NOMO-1 (cell line): ENCODE results near the gene ATG9B.
"Not testable (repeated sequence)": the region's sequence is repeated elsewhere in the genome, so short reads cannot be mapped to it uniquely, and the experiment has no call there.

Experiments
- DNase-seq, 2 experiments: peaks; one replicate each; lab custom pipeline; 2025; ENCODE audit not compliant: unreplicated experiment in 2 of 2; lab: John Stamatoyannopoulos, UW

ATG9B gene

DNA sequence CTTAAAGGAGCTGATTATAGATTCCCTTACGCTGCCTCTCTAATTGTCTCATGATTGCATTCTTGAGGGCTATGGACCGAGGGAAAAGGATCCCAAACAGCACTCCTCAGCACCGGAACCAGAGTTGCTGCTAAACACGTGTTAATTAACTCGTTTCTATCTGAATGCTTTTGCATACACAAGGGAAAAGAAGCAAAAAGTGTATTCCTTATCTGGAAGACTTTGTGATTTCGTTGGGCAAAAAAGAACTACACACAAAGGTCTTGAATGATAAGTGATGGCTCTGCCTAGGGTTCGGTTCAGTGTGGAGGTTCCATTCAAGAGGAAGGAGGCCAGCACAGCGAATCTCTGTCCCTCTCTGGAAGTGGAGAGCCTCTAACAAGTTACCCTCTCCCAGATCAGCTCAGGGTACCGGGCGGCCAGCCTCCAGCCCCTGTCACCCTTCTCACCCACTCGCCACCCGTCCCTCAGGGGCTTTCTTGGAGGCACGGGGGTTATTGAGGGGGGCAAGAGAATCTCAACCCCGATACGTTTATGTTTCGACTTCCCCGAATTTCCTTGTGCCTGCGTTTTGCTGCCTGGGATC, 34.6 kb upstream of the ATG9B start:
- no peak for DNase-seq

- DNase-seq: peak; percentile 89 to 92
Measured at GRCh38 chr7:151057989-151058780, 33.9 kb upstream of the ATG9B start.

DNA sequence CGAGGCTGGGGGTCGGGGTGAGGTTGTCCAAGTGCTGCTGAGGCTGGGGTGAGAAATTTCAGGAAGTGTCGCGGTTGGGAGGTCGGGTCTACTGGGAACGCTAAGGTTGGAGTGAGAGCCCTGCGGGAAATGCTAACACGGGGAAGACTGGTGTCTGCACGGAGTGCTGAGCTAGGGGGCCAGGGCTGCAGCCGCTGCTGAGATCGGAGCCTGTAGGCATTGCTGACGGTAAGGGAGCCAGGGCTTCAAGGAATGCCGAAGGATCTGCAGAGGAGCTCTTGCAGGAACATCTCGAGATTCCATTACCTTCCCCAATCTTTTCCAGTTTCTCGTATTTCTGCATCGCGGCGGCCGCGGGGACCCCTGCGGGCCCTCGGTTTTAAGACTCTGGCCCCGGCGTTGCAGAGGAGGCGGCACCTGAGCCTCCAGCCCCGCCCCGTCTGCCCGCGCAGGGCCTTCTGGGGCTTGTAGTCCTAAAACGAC, 33.3 kb upstream of the ATG9B start, which contains the start of gene CDK5:
Gene CDK5, minus strand, starts transcription at position 392 of the 483 bp plus-strand sequence. Its CDS starts 49 bp downstream, at position 343.
- DNase-seq: no peak

GRCh38 chr7:151056666-151057505, 32.6 kb upstream of the ATG9B start:
- DNase-seq: no peak

DNA sequence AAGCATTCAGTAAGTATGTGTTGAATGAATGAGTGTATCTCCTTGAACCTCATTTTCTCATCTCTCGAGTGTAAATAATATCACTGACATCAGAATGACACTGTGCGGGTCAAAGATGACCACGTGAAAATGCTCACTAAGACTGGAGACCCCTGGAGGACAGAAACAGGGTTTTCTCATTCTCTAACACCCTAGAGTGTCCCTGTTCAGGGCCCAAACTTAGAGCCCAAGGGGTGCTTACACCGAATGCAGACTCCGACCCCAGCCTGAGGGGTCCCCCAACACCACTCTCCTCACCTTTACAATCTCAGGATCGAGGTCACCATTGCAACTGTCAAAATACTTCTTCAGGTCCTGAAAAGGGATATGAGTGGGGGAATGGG, 32.0 kb upstream of the ATG9B start:
- DNase-seq: no peak

DNA sequence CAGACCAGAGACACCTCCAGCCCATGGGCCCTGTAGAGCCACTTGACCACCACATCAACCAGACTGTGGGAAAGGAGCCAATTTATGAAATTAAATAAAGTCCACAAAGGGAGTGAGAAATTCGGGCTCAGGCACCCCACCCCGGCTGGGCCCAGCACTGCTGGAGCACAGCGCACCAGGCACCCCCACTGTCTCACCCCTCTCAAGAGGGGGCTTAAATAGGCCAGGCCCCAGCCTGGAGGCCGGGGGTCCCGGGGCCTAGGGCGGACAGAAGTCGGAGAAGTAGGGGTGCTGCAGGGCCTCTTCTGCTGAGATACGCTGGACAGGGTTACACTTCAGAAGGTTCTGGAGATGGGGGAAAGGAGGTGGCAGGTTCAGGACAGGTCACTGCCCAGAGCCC, 29.5 kb upstream of the ATG9B start:
- DNase-seq: no peak

DNA sequence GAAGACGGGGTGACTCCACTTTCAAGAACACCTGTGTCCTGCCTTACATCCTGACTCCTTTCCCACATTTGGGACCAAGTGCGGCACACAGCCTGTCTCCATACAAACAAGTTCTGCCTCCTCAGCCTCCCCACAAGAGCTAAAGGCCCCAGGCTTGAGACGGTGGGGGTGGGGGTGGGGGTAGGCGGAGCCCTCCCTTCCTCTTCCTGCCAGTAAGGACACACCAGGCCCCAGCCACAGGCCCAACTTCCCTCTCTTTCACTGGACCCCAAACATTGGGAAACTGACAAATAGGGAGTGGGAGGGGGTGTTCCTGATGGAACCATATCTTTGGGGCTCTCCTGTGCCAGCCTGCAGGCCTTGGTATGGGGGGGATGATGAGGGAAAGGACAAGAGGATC, 28.8 kb upstream of the ATG9B start:
- no peak for DNase-seq

DNA sequence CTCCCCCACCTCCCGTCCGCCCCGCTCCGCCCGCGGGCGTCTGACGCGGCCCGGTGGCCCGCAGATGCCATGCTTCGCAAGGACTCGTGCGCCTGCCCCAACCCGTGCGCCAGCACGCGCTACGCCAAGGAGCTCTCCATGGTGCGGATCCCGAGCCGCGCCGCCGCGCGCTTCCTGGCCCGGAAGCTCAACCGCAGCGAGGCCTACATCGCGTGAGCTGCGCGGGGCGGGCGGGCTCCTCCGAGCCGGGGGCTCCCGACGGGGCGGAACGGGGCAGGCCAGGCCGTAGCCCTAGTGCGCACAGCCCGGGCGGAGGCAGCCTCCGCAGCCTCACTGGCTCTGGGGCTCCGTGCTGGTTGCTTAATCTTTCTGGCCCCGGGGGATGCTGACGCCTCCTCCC, 26.8 kb upstream of the ATG9B start:
- peak; percentile 9 to 16 for DNase-seq

- no peak for DNase-seq
Measured at GRCh38 chr7:151048911-151049463, 24.7 kb upstream of the ATG9B start.

GRCh38 chr7:151047976-151048815, 23.9 kb upstream of the ATG9B start, which contains the start of gene ASIC3:
Gene ASIC3 (plus strand): TSS chr7:151048531. CDS start chr7:151048886, 355 bp downstream.
- DNase-seq: no peak

DNA sequence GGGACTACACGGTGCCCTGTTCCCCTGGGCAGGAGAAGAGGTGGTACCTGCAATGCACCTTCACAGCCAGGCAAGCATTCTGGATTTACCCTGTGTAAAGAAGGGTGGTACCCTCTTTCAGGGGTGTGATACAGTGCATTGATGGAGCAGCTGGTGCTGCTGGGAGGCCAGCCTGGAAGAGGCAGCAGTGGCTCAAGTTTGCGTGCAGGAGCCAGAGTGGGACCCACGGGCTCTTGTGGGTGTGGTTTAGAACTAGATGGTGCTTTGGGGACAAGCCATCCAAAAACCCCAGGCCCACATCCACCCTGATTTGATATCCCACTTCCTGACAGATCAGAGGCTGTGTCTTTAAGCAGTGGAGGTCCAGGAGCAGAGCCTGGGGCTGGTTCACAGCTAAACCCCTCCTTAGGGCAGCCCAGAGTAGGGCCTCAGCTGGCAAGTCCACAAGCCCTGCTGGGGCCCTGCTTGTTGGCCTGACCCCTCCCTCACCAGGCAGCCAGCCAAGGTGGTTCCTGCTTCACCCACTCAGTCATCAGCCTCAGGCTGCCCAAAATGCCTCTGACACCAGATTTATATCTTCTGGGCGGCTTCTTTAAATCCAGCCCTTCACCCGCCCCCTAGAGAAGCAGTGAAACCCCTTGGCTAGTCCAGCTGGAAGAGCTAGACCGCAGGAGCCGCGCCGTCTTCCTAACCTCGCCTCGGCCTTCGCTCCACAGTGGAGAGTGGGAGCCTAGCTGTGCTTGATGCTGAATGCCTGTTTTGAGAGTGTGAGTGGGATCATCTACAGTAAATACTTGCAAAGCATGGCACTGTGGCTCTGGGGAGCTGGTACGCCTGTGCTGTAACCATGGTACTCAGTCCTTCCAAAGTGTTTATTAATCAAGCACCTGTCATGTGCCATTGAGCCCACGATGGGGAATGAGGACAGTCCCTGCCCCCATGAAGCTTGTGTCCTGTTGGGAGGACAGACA, 22.6 kb upstream of the ATG9B start:
- DNase-seq: no peak

- DNase-seq: no peak
Measured at GRCh38 chr7:151045967-151046366, 21.7 kb upstream of the ATG9B start.

DNA sequence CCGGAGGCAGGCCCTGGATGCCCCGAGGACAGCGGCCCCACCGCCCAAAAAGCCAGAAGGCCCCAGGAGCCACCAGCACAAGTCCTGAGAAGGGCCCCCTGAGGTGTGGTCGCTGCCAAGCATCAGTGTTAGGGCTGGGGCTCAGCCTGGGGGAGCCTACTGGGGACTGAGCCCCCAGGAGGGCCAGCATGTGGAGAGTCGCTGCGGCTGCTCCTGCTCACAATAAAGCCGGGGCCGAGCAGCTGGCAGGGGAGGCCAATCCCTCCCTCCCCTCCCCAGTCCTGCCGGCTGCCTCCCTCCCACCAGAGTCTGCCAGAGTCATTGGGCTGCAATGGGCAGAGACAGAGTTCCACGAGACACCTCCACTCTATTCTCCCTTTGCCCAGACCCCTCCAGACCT, 21.0 kb upstream of the ATG9B start:
- no peak for DNase-seq

DNA sequence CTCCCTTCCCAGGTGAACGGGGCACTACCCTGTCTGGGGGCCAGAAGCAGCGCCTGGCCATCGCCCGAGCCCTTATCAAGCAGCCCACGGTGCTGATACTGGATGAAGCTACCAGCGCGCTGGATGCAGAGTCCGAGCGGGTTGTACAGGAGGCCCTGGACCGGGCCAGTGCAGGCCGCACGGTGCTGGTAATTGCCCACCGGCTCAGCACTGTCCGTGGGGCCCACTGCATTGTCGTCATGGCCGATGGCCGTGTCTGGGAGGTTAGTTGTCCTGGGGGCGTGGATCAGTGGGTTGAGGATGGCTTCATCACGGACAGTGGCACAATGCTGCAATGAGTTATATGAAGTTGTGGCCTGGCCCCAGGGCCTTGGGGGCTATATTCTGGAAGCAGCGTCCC, 19.7 kb upstream of the ATG9B start:
- DNase-seq: no peak

- not testable (repeated sequence) for DNase-seq
Measured at GRCh38 chr7:151043449-151043848, 19.2 kb upstream of the ATG9B start.

DNA sequence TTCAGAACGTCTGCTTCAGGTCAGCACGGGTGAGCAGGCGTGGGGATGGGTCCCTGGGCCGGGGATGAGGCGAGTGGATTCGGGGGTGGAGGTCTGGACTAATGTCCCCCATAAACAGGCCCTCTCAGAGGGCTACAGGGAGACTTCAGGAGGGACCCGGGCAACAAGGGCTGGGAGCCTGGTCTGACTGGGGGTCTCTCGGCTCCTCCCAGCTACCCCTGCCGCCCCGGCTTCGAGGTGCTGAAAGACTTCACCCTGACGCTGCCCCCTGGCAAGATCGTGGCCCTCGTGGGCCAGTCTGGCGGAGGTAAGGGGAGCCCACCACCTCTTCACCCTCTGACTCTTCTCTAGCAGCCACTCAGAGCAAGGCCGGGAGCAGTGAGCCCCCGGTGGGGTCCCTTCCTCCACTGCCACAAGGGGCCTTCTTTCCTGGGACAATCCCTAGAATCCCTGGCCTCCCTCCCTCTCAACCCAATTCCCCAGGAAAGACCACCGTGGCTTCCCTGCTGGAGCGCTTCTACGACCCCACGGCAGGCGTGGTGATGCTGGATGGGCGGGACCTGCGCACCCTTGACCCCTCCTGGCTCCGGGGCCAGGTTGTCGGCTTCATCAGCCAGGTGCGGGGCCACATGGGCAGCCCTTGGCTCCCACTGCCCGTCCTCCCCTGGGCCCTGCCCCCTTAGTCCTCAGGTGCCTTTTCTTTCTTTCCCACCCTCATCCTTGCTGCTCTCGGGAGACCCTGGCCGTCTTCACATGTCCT, 16.5 kb upstream of the ATG9B start:
- DNase-seq: no peak

DNA sequence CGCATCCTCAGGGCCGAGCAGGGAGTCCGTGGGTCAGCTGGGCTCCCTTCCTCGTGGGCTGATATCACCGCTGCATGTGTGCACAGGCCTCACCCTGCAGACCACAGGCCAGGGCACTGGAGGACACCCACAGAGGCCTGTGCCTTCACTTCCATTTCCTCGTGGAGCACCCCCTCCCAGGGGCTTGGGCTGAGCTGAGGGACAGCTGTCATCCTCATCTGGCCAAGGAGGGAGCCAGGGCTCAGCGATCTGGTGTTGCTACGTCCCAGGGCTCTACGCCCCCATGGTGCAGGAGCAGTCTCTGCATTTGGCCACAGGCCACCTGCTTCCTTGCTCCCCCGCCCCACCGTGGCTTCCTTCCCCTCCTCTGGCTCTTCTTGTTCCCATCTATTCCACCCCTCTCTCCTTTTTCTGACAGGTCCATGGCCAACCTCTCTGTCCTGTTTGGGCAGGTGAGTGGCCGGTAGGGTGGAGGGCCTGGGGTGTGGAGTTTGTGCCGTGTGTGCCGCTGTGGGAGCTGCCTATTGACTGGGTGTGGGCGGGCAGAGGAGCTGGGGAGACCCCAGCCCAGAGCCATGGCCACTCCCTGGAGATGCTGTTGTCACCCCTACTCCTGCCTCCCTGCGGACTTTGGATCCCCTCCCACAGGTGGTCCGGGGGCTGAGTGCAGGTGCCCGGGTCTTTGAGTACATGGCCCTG, 15.7 kb upstream of the ATG9B start:
- no peak for DNase-seq
